Stomach (tissue), 9 donors: ENCODE data around the gene BID. TPM values are rescaled to one million over a fixed set of nuclear protein-coding genes. Genes with fewer than 3 reads are reported as not detected.

Source experiments
- DNase-seq, 2 donors: peaks; one replicate each; pipeline versions ENCODE4 v3.0.0 to v3.0.0-alpha.2; 2013 to 2019
- H3K27ac ChIP-seq, 5 donors: fragments of 200-600 bp in 4 of 5; sonication (generic) in 4 of 5; one replicate each; pipeline ENCODE4 v1.5.1; 2013 to 2019; ENCODE audit warnings: mild to moderate bottlenecking in 1 of 5, moderate library complexity in 1 of 5
- H3K27me3 ChIP-seq, 3 donors: fragments of 200-600 bp; sonication (generic); one replicate each; pipeline ENCODE4 v1.5.1; 2017 to 2019; ENCODE audit warnings: mixed run types in 1 of 3
- H3K36me3 ChIP-seq, 4 donors: fragments of 200-600 bp; sonication (generic); 1 replicate in 3 of 4; 2 replicates in 1 of 4; pipeline ENCODE4 v1.5.1; 2016 to 2019
- H3K4me1 ChIP-seq, 4 donors: fragments of 200-600 bp; sonication (generic); one replicate each; pipeline ENCODE4 v1.5.1; 2016 to 2019
- H3K4me3 ChIP-seq, 4 donors: fragments of 200-600 bp; sonication (generic) in 3 of 4; one replicate each; pipeline ENCODE4 v1.5.1; 2016 to 2019; ENCODE audit warnings: mild to moderate bottlenecking in 1 of 4
- H3K9me3 ChIP-seq, 4 donors: fragments of 200-600 bp; sonication (generic); one replicate each; pipeline ENCODE4 v1.5.1; 2016 to 2019
- EP300 ChIP-seq: sonication (generic); formaldehyde crosslinking; IDR thresholded peaks from one replicate; pipeline ENCODE4 v1.6.1; 2017; ENCODE audit warnings: antibody characterized with exemption
- POLR2A ChIP-seq, 4 donors: fragments of 450-650 bp; IDR thresholded peaks; one replicate each; pipeline ENCODE4 v1.6.1; 2016; ENCODE audit warnings: antibody characterized with exemption in 4 of 4, control low read depth in 2 of 4, mild to moderate bottlenecking in 1 of 4, moderate library complexity in 1 of 4
- POLR2AphosphoS5 ChIP-seq, 3 donors: sonication (generic); formaldehyde crosslinking; IDR thresholded peaks; one replicate each; pipeline ENCODE4 v1.6.1; 2016; ENCODE audit warnings: antibody characterized with exemption in 3 of 3
- WGBS, 5 donors: extraction: QIAGEN DNeasy Blood & Tissue Kit in 3 of 5; methylation state at CpG; one replicate each; pipeline versions ENCODE4 v1.1.5 to v1.1.7; 2013 to 2018; 5-methylcytosine and 5-hydroxymethylcytosine counted together
- intact Hi-C: fragments of 100-400 bp; cut with DNase I; formaldehyde crosslinking; loops from one replicate; pipeline ENCODE4 v1.15.1; 2023; ENCODE audit warnings: low total_unique reads
- polyA plus RNA-seq, 3 donors: library from polyadenylated mRNA; stranded (reverse); fragments of 200-250 nt; gene quantifications; one replicate each; pipeline ENCODE4 v1.2.3, GENCODE V29; 2013
- total RNA-seq, 5 donors: library from RNA; depleted of rRNA; stranded (reverse); fragments of >200 nt; gene quantifications; one replicate each; pipeline versions ENCODE4 v1.1.0 to v1.2.3, GENCODE V29; 2014 to 2016
- TF ChIP-seq, protein P1 (sequence below), 7 experiments: fragments of 450-650 bp in 4 of 7; fragments of 200-600 bp in 3 of 7; sonication (generic) in 3 of 7; IDR thresholded peaks; one replicate each; pipeline ENCODE4 v1.5.1; 2016 to 2019; ENCODE audit warnings: antibody characterized with exemption in 7 of 7, control low read depth in 2 of 7, mild to moderate bottlenecking in 1 of 7
- donor health status: healthy with polysubstance abuse.
- donor health status: Bipolar disorder and iron deficiency.
- donor health status: healthy.

The BID gene
- total and polyA plus RNA-seq, 8 donors, result 1.2 to 50.9 (median 19.7) TPM

- no peak for DNase-seq
- peaks cover 20 to 47% (median 30%) of the 10 kb centered on the region in 4 donors for H3K4me1 ChIP-seq
- WGBS, 5 donors, result 68 to 84% (median 81%) methylated on average over 12 to 13 of the region's 13 CpGs
- H3K4me3 ChIP-seq, result no peak overlapping the region
- no peaks in the 10 kb centered on the region for H3K9me3 ChIP-seq
- no peak for TF ChIP-seq EP300
- TF ChIP-seq POLR2AphosphoS5 (IDR thresholded peaks at IDR 0.05), result no peak
- no peak for TF ChIP-seq POLR2A (IDR thresholded peaks at IDR 0.05)
- TF ChIP-seq, protein P1, sequence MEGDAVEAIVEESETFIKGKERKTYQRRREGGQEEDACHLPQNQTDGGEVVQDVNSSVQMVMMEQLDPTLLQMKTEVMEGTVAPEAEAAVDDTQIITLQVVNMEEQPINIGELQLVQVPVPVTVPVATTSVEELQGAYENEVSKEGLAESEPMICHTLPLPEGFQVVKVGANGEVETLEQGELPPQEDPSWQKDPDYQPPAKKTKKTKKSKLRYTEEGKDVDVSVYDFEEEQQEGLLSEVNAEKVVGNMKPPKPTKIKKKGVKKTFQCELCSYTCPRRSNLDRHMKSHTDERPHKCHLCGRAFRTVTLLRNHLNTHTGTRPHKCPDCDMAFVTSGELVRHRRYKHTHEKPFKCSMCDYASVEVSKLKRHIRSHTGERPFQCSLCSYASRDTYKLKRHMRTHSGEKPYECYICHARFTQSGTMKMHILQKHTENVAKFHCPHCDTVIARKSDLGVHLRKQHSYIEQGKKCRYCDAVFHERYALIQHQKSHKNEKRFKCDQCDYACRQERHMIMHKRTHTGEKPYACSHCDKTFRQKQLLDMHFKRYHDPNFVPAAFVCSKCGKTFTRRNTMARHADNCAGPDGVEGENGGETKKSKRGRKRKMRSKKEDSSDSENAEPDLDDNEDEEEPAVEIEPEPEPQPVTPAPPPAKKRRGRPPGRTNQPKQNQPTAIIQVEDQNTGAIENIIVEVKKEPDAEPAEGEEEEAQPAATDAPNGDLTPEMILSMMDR (IDR thresholded peaks at IDR 0.05), result no peak
- peaks cover 0 to 8% (median 0%) of the 10 kb centered on the region in 3 donors for H3K27me3 ChIP-seq
- H3K36me3 ChIP-seq, result no peaks in the 10 kb centered on the region
- H3K27ac ChIP-seq, result no peak overlapping the region
- intact Hi-C loops, result no loop called here
Observed at GRCh38 chr22:17782158-17782557, 7.9 kb upstream of the BID start.

DNA sequence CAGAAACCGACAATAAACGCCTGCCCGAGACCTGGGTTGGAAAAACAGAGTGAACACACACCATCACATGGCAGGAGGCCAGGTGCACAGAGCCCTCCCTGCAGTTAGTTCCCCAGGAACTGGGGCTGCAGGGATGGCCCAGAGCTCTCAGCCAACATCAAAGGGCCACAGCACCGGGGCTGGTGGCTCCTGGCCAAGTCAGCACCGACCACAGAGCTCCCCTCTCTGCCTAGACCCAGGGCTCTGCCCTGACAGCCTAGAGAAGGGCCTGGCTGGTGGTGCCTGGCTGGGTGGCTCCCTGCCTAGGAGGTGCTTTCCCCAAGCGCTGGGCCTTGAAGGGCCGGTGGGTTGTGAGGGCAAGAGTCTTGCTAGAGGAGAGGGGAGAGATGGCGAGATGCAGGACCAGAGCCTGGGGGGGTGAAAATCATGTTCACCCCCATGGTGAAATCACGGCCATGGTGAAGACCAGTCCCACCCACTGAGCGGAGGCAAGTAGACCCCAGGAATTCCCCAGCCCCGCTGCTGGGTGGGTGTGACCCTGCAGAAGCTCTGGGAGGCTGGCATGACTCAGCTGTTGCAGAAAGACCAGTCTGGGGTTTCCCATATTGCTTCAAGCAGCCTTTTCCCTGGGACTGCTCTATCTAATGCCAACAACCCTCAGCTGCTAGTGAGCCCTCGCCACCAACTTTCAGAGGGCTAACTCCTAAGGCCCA, 7.2 kb upstream of the BID start:
- 31 to 38% (median 34%) methylated on average over 7 to 12 of the region's 12 CpGs for WGBS, 5 donors
- H3K27me3 ChIP-seq, result peaks cover 0 to 8% (median 0%) of the 10 kb centered on the region in 3 donors
- H3K4me1 ChIP-seq, result peaks cover 13 to 40% (median 27%) of the 10 kb centered on the region in 4 donors
- intact Hi-C loops, result no loop called here
- no peaks in the 10 kb centered on the region for H3K36me3 ChIP-seq
- H3K9me3 ChIP-seq, result no peaks in the 10 kb centered on the region
- H3K27ac ChIP-seq, result peak overlapping the region in 2 of 5 donors; percentile 1 to 35
- H3K4me3 ChIP-seq, result no peak overlapping the region
- TF ChIP-seq POLR2A (IDR thresholded peaks at IDR 0.05), result no peak
- no peak for TF ChIP-seq POLR2AphosphoS5 (IDR thresholded peaks at IDR 0.05)
- no peak for TF ChIP-seq EP300
- TF ChIP-seq, protein P1 (IDR thresholded peaks at IDR 0.05), result no peak
- peak in 1 of 2 donors; percentile 72 for DNase-seq

- intact Hi-C loops, result no loop called here
- TF ChIP-seq, protein P1 (IDR thresholded peaks at IDR 0.05), result no peak
- no peak for TF ChIP-seq POLR2A (IDR thresholded peaks at IDR 0.05)
- no peak for TF ChIP-seq EP300
- WGBS, 5 donors, result 78 to 95% (median 91%) methylated on average over 9 to 10 of the region's 10 CpGs
Observed at GRCh38 chr22:17780741-17781318, 6.6 kb upstream of the BID start.

DNA sequence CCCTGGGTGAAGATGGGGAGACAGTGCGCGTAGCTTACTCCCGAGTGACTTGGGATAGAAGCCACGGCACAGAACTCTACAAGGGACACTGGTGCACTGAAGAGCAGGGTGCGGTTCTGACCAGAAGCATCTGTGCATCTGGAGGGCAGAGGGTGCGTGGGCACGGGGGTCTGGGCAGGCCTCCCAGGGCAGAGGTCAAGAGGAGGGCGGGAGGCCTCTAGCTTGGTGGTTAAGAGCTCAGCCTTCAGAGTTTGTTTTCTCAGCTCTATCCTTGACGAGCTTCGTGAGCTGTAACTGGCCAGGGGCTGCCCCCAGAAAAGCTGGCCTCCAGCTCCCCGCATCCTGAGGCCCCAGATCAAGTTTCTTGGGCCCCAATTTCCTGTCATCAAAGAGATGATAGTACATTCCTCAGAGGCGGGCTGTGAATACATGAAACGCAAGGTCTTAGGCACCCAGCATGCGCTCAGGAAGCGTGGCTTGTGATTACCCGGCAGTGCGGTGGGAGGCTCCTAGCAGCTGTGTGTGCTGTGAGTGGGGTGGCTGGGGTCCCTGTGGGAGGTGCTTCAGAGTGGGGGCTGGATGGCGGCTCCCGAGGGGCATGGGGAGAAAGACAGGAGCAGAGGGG, 6.0 kb upstream of the BID start:
- WGBS, 5 donors, result 74 to 84% (median 79%) methylated on average over 13 to 19 of the region's 19 CpGs
- intact Hi-C loops, result no loop called here
- Histone ChIP-seq H3K27ac (no peak overlapping the region), H3K9me3 (no peaks in the 10 kb centered on the region), H3K36me3 (no peaks in the 10 kb centered on the region), H3K27me3 (peaks cover 0 to 8% (median 0%) of the 10 kb centered on the region in 3 donors), H3K4me1 (peaks cover 12 to 40% (median 24%) of the 10 kb centered on the region in 4 donors), H3K4me3 (no peak overlapping the region)
- no peak for TF ChIP-seq EP300
- no peak for TF ChIP-seq POLR2A (IDR thresholded peaks at IDR 0.05)
- TF ChIP-seq, protein P1 (IDR thresholded peaks at IDR 0.05), result no peak
- no peak for TF ChIP-seq POLR2AphosphoS5 (IDR thresholded peaks at IDR 0.05)
- no peak for DNase-seq

More at GRCh38 chr22:17780741-17781318, 6.6 kb upstream of the BID start:
- H3K4me1 ChIP-seq, result peaks cover 12 to 37% (median 24%) of the 10 kb centered on the region in 4 donors
- H3K27ac ChIP-seq, result peak overlapping the region in 1 of 5 donors; percentile 1
- no peak for DNase-seq
- H3K36me3 ChIP-seq, result no peaks in the 10 kb centered on the region
- H3K9me3 ChIP-seq, result no peaks in the 10 kb centered on the region
- no peak overlapping the region for H3K4me3 ChIP-seq
- peaks cover 0 to 8% (median 0%) of the 10 kb centered on the region in 3 donors for H3K27me3 ChIP-seq
